Epithelial cell of esophagus (primary cell): ENCODE measurements around the gene UNC13C.
"Not testable (repeated sequence)": the region's sequence is repeated elsewhere in the genome, so short reads cannot be mapped to it uniquely, and the experiment has no call there.

Source experiments
- DNase-seq: peaks from one replicate; pipeline ENCODE4 v3.0.0; 2010; ENCODE audit warnings: low read depth
- H3K4me3 ChIP-seq: 2 replicates; pipeline ENCODE4 v1.5.1; 2011; ENCODE audit warnings: mild to moderate bottlenecking, low read length, control low read depth
- TF ChIP-seq, protein P1 (sequence below): IDR thresholded peaks from 2 replicates; pipeline ENCODE4 v1.5.1; 2011; ENCODE audit warnings: low read depth, mild to moderate bottlenecking, low read length, control low read depth, inconsistent platforms; ENCODE audit not compliant: insufficient read depth; ENCODE audit errors: missing control alignments

UNC13C gene

DNA sequence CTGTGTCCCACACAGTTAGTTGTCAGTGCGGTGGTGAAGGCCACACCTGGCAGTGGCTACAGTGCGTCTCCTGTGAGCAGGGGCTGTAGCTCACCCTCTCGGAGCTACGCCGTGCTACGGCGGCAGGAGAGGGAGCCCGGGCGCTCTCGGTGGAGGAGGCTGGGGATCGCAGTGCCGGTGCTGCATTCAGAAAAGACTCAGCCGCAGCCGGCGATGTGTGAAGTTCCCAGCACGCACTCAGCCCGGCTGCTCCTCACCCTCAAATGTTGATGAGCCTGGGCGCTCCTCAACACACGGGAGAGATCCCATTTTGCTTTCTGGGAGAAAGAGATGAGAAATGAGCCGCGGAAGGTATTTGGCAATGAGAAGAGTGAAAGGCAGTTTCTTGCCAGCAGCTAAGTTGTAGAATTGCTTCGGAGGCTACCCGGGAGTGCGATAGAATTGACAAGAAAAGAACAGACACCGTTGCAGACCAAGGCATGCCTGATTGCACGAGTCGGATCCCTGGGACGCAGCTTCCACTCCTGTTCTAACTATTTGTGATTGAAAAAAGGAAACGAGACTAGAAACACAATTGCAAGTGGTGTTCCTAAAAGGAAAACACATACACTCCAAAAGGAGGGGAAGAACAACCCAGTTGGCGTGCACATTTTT is at the start of gene UNC13C:
UNC13C (plus strand) TSS at position 189 of the 654 bp plus-strand sequence. CDS start 34,463 bp downstream, outside the sequence.
- DNase-seq, result peak; percentile 24
- TF ChIP-seq, protein P1, sequence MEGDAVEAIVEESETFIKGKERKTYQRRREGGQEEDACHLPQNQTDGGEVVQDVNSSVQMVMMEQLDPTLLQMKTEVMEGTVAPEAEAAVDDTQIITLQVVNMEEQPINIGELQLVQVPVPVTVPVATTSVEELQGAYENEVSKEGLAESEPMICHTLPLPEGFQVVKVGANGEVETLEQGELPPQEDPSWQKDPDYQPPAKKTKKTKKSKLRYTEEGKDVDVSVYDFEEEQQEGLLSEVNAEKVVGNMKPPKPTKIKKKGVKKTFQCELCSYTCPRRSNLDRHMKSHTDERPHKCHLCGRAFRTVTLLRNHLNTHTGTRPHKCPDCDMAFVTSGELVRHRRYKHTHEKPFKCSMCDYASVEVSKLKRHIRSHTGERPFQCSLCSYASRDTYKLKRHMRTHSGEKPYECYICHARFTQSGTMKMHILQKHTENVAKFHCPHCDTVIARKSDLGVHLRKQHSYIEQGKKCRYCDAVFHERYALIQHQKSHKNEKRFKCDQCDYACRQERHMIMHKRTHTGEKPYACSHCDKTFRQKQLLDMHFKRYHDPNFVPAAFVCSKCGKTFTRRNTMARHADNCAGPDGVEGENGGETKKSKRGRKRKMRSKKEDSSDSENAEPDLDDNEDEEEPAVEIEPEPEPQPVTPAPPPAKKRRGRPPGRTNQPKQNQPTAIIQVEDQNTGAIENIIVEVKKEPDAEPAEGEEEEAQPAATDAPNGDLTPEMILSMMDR, result no peak
- peak within 1 kb of the TSS; percentile 30 for H3K4me3 ChIP-seq

DNA sequence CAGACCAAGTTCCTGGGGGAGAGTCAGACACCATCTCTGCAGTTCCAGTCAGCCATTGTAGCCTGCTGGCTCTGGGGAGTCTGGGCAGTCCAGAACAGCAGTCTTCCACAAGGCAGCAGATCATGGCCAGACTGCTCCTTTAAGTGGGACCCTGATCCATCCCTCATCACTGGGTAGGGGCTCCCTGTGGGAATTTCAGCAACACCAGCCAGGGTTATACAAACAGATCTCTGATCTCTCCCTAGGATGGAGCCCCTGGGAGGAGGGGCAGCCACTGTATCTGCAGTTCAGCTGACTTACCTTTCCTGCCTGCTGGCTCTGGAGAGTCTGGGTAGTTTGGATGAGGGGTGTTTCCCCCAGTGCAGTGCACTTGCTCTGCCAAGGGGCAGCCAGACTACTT is 42.1 kb upstream of the UNC13C start:
- TF ChIP-seq, protein P1, result no peak
- H3K4me3 ChIP-seq, result no peak overlapping the region
- no peak for DNase-seq

- not testable (repeated sequence) for H3K4me3 ChIP-seq
Measured at GRCh38 chr15:53937632-53938031, 40.6 kb upstream of the UNC13C start.

GRCh38 chr15:53950572-53950971 is 27.7 kb upstream of the UNC13C start:
- TF ChIP-seq, protein P1, result no peak
- no peak overlapping the region for H3K4me3 ChIP-seq
- no peak for DNase-seq

More at GRCh38 chr15:53937632-53938031, 40.6 kb upstream of the UNC13C start:
- not testable (repeated sequence) for DNase-seq

DNA sequence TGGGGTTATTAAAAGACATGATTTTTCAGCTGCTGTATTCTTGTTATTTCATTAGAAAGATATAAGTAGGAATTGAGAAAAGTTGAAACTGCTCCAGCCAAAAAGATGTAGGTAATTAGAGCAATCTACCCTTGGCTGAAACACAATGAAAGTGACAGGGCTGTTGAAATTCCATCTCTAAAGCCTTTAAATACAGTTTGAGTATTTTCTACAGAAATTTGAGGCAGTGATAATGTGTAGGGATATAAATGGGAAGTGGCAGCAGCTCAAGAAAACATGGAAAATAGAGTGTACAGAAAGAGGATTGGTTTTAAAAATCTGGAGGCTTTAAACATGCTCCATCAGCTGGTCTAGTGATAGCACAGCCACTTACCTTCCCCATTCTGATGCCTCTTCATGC is 22.8 kb upstream of the UNC13C start:
- H3K4me3 ChIP-seq, result no peak overlapping the region
- DNase-seq, result no peak
- TF ChIP-seq, protein P1, result no peak

DNA sequence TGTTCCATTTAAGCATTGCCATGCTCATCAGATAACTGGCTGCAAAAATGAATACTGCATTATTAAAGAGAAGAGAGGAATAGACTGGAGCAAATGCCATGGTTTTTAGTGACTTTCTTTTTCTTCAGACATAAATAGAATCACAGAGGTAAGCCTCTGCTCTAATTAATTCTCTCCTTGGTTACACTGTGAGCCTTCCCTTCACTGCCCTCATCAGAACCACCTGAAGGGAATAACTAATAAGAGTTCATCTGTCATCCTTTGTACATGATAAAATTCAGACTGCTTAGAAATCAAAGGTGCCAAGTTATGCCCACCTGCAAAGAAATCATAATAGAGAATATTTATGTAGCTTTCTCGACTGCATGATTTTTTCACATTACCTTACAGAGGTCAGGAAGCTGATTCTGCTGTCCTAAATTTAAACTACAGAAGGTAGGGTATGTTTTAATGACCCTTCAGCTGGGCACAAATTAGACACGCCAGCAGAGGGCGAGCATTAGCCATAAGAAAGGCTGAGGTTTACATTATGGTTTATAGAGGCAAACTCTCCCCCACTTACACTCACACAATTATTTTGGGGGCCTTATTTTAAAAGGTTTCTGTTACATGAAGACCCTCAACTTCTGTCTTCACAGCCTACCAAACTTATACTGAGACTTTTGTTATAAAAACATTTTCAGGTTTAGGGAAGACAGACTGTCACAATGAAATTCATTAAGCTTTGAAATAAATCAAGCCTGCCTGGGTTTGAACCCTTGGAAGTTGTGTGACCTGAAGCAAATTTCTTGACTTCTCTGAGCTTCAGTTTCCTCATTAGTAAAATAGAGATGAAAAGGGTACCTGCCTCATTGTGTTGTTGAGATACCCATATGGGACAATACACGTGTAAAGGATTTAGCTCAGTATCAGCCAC is 15.3 kb upstream of the UNC13C start:
- TF ChIP-seq, protein P1, result peak; percentile 83
- peak; percentile 54 for DNase-seq
- no peak overlapping the region for H3K4me3 ChIP-seq

DNA sequence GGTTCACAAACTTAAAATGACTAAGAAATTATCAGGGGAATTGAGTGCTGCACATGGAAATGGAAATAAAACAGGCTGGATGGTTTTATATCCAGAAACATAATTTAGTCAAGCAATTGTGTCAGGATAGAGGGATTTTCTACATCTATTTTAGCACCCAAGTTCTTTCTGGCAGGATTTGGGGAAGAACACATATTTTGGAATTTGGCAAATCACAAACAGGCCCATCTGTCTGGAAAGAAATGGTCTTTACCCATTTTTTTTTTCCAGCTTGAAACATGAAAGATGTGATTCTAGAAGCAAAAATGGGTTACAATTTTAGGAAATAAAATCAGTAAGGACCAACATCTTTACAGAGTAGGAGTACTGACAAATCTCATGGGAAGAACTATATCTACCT is 14.4 kb upstream of the UNC13C start:
- no peak for DNase-seq
- no peak overlapping the region for H3K4me3 ChIP-seq
- TF ChIP-seq, protein P1, result no peak
